NCI-H2227 treated with DMSO at 0.1 percent for 48 hours (cell line): ENCODE measurements around the gene UNC5A.
A peak's percentile ranks its signal among the peaks of the same experiment; 100 is the strongest.
"Not testable (repeated sequence)": the region's sequence is repeated elsewhere in the genome, so short reads cannot be mapped to it uniquely, and the experiment has no call there.

Experiments used
- DNase-seq: peaks from one replicate; lab custom pipeline; 2025; lab: John Stamatoyannopoulos, UW

The UNC5A gene

GRCh38 chr5:176864755-176865154 lies 54.4 kb downstream of the UNC5A start:
- DNase-seq = no peak

DNA sequence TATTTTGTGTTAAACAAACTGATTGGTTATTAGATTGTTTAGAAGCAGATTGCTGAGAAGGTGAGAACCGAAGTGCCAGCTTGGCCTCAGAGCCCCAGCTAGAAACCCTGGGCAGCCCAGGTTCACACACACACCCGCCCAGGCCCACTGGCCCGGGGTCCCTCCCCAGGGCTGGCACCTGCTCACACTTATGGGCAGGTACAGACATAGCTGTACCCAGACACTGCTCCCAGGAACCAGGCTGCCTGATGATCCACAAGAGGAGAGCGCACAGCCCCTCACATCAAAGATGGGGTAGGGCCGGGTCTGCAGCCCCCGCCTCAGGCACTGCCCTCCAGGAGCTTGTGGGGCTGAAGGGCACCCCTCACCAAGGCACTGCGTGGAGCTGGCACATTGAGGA lies 55.6 kb downstream of the UNC5A start:
- DNase-seq = no peak

GRCh38 chr5:176866707-176867310 lies 56.5 kb downstream of the UNC5A start:
- DNase-seq = peak; percentile 56

- no peak for DNase-seq
These were observed 57.8 kb downstream of the UNC5A start for GRCh38 chr5:176868126-176868525.

- no peak for DNase-seq
These were observed 58.4 kb downstream of the UNC5A start for GRCh38 chr5:176868731-176869130.

DNA sequence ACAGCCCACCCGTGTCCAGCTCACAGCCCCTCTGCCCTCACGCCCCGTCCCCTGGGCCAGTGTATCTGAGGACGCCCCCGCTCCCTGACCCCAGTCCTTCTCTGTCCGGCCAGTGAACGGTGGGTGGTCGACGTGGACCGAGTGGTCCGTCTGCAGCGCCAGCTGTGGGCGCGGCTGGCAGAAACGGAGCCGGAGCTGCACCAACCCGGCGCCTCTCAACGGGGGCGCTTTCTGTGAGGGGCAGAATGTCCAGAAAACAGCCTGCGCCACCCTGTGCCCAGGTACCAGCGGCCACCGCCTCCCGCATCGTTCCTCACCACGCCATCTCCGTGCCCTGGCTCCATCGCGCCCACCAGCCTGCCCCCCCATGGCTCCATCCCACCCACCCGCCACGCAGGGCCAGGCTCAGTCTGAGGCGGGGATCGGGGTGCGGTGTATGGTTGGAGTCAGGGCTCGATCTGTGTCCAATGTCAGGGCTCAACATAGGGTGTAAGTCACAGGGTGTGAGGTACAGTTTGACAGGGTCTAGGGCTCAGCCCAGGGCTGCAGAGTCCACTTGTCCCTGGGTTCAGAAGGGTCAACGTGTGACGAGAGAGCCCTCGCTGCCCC lies 59.2 kb downstream of the UNC5A start:
- no peak for DNase-seq

- DNase-seq = no peak
These were observed 59.8 kb downstream of the UNC5A start for GRCh38 chr5:176870110-176870591.

DNA sequence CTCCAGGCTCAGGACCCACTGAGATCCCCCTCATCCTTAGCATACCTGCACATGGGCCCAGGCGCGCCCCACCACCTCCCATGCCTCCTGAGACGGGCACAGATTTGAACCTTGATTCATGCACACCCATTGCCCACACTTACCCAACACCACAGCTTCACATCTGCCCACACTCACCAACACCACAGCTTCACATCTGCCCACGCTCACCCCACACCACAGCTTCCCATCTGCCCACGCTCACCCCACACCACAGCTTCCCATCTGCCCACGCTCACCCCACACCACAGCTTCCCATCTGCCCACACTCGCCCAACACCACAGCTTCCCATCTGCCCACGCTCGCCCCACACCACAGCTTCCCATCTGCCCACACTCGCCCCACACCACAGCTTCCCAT lies 60.3 kb downstream of the UNC5A start:
- DNase-seq = not testable (repeated sequence)

GRCh38 chr5:176872586-176872985 lies 62.2 kb downstream of the UNC5A start:
- not testable (repeated sequence) for DNase-seq

GRCh38 chr5:176873011-176873410 lies 62.7 kb downstream of the UNC5A start:
- not testable (repeated sequence) for DNase-seq

DNA sequence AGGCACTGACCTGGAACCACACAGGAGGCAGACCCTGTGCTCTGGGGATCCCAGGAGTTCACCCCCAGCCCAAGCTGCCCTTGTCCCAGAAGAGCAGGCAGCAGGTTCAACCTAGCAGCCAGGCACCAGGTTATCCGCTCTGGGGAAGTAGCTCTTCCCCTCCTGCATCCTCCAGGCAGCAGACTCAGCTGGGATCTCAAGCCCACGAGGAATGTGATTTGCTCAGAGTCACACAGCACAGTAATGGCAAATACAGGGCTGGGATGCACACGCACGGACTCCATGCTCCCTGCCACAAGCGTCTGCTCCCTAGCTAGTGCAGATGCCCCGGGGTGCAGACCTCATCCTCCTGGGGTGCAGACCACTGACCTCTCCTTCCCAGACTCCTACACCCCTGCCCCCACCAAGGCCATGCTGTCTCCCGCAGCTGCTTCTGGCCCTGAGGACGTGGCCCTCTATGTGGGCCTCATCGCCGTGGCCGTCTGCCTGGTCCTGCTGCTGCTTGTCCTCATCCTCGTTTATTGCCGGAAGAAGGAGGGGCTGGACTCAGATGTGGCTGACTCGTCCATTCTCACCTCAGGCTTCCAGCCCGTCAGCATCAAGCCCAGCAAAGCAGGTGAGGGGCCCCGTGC lies 63.3 kb downstream of the UNC5A start:
- DNase-seq = no peak

DNA sequence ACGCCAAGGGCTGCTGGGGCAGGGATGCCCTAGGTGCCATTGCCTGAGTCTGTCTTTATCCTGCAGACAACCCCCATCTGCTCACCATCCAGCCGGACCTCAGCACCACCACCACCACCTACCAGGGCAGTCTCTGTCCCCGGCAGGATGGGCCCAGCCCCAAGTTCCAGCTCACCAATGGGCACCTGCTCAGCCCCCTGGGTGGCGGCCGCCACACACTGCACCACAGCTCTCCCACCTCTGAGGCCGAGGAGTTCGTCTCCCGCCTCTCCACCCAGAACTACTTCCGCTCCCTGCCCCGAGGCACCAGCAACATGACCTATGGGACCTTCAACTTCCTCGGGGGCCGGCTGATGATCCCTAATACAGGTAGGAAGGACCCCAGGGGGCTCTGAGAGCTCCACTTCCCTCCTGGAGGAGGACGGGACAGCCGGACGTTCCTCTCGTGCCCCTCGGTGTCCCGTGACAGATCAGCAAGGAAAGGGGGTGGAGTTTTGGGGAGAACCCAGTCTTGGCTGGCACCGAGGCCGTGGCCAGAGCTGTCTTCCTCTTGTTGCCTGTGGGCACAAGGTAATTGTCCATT lies 63.9 kb downstream of the UNC5A start:
- DNase-seq = no peak

GRCh38 chr5:176875014-176875550 lies 64.7 kb downstream of the UNC5A start:
- DNase-seq = no peak

DNA sequence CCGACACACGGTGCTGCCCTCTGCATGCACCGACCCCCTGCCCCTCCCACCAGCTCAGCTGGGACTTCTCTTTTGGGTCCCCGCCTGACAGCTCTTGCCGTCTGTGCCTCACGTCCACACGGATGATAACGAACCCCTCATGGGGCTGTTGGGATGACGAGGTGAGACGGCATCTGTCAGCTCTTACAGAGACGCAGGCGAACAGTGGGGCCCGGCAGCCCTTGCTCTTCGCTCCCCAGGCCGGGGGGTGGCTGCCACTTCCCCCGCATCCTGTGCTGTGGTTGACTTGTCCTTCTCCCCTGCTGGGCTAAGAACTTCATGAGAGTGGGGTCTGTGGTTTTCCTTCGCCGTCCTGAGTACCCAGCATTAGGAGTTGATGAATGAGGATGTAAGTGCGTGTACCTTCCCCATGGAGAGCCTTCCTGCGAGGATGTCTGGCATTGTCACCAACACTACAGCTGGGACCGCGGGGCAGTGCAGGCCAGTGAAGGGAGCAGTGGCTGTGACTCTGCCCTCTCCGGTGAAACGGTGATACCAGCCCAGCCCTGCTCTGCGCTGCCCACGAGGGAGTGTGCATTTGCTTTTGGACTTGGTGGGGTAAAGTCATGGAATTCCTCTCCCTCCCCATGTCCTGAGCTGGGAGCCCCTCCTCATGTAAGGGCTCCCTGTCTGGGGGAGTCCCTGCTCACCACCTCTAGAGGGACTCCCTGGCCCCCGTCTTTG lies 65.6 kb downstream of the UNC5A start:
- no peak for DNase-seq

DNA sequence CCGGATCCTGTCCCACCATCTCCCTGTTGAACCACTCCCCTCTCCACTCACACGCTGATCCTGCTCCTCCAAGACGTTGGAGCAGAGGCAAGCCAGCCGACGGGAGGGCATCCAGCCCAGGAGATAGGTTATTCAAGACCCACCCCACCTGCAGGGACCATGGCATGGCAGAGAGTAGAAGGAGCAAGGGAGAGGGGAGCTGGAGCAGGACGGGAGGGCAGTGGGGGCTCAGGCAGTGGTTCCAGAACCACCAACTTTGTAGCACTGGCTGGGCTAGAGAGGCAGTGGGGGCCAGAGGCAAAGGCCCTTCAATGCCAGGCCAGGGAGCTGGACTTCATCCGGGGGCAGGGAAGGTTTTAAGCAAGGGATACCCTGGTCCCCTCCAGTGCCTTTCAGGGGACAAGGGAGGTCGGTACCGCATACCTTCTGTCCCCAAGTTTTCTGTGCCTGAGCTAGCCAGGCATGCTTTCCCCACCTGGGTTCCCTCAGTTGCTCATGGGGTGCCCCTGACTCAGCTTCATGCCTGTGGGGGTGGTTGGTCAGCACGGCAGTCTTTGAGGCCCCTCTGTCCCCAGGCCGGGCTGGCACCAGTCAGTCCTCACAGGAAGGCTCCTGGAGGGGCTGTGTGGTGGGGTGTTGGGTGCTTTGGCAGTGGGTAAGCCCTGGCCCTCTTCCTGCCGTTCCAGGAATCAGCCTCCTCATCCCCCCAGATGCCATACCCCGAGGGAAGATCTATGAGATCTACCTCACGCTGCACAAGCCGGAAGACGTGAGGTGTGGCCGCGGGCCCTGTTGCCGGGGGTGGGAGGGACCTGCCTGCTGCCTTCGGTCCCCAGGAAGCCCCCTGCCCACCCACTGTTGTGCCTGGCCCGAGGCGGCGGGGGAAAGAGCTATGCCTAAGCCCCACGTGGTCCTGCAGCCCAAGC lies 66.4 kb downstream of the UNC5A start:
- no peak for DNase-seq

GRCh38 chr5:176877793-176878331 lies 67.5 kb downstream of the UNC5A start:
- DNase-seq = no peak

- no peak for DNase-seq
These were observed 68.1 kb downstream of the UNC5A start for GRCh38 chr5:176878463-176878862.

- DNase-seq = no peak
These were observed 68.7 kb downstream of the UNC5A start for GRCh38 chr5:176878906-176879662.

DNA sequence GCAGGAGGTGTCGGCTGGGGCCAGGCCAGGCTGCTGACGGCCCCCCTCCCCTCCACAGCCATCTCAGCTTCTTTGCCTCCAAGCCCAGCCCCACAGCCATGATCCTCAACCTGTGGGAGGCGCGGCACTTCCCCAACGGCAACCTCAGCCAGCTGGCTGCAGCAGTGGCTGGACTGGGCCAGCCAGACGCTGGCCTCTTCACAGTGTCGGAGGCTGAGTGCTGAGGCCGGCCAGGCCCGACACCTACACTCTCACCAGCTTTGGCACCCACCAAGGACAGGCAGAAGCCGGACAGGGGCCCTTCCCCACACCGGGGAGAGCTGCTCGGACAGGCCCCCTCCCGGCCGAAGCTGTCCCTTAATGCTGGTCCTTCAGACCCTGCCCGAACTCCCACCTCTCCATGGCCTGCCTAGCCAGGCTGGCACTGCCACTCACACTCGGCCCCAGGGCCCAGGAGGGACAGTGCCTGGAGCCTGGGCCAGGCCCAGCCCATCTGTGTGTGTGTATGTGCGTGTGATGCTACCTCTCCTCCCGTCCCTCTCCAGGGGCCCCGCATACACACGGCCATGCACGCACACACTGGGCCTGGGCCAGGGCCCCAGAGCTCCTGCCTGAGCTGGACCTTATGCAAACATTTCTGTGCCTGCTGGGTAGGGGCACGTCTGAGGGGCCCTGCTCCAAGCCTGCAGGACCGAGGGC lies 69.5 kb downstream of the UNC5A start:
- DNase-seq = no peak
